HuH-7.5 (cell line): Measurements from ENCODE around the gene FLOT2.
"Not testable (repeated sequence)": the region's sequence is repeated elsewhere in the genome, so short reads cannot be mapped to it uniquely, and the experiment has no call there.

ENCODE experiments used
- DNase-seq: peaks from one replicate; pipeline ENCODE4 v3.0.0; 2011; ENCODE audit warnings: low spot score

FLOT2 gene

DNA sequence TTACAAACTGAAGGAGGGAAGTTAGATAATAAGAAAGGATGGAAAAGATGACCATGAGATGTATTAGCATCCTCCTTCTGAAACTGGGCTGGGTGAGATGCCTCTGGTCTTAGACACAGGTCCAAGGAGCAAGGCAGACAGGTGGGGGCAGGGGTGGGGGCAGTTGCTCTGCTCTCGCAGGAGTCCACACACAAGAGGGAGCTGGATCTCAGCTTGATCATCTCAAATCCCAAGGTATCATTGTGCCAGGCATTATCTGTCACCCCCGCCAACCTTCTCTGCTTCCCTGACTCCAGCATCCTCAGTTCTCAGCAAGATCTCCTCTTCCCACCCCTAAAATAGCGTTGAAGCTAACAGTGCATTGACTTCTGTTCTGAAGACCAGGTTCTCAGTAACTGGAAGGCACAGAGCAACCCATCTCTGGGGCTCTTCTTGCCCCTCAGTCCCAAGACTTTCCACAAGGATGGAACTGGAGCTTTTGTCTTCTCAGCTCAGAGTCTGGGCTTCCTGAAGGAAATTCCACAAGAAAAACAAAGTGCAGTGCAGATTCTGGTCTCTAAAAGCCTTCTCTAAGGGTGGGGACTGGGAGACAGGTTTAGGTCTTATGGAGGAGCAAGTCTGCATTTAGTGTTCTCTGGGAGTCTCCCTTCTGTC lies 1.6 kb downstream of the FLOT2 start:
- DNase-seq: no peak

DNA sequence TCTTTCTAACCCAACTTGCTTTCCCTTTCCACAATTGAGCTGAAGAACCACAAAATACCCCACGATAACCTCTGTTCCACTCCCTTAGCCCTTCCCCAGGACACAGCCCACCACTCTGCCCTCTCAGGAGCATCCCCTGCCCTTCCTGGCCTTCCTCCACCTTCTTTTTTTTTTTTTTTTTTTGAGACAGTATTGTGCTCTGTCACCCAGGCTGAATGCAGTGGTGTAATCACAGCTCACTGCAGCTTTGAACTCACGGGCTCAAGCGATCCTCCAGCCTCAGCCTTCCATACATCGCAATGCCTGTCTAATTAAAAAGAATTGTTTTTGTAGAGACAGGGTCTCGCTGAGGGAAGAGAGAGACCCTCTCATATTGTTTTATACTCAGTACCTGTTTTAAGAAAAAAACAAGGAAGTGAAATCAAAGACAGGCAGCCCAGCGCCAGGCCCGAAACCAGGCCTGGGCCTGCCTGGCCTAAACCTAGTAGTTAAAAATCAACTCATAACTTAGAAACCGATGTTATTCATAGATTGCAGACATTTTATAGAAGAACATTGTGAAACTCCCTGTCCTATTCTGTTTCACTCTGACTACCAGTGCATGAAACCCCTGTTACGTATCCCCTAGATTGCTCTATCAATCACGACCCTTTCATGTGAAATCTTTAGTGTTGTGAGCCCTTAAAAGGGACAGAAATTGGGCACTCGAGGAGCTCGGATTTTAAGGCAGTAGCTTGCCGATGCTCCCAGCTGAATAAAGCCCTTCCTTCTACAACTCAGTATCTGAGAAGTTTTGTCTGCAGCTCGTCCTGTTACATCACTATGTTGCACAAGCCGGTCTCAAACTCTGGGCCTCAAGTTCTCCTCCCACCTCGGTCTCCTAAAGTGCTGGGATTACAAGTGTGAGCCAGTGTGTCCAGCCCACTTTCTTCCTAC lies 4.0 kb downstream of the FLOT2 start:
- not testable (repeated sequence) for DNase-seq

- DNase-seq: no peak
Measured at GRCh38 chr17:28892024-28892423, 5.5 kb downstream of the FLOT2 start.

DNA sequence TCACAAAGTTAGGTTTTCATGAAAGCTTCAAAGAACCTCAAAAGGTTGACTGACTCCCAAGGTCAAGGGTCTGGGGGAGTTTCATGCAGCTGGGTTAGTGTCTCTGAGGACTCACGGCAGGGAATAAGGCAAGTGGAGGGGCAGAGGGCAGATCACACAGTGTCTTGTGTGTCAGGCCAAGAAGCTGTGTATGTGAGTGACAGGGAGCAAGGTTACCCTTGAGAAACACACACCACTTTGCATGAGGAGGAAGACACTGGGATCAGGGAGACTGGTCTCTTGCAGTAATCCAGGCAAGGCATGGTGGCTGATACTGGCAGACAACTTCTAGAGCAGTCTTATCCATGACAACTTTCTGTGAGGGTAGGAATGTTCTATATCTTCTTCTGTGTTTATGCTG lies 6.3 kb downstream of the FLOT2 start:
- no peak for DNase-seq

DNA sequence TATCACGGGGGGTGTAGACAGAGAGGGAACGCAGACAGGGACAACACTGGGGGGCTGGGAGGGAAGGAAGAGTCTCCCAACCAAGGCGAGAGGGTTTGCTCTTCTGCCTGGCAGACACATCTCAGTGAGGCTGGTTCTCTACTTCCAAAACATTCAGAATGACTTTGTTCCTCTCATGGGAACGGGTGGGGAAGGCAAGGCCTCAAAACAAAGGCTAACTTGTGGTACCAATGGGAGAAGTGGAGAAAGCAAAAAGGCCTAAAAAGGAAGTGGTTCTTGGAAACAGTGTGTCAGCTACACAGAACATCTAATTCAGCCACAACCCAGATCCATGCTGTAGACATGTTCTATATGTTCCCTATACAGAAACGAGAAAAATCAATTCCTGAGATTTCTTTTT lies 7.5 kb downstream of the FLOT2 start:
- DNase-seq: no peak

DNA sequence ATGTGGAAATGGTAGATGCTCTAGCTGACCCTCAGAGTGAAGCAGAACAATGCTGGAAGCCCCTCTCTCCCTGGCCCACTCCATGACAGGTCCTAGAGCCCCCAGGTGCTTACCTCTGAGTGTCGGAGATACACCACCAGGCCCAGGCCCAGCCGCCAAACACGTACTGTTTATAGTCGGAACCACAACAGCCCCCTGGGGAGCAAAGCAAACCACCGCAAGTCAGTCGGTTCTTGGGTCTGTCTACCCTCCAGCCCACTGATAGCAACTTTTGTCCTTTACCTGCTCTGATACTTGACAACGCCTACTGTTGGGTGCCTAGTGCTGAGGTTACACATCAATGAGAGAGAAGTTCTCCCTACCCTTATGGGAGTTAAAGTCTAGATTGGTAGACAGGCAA lies 8.7 kb downstream of the FLOT2 start:
- no peak for DNase-seq

DNA sequence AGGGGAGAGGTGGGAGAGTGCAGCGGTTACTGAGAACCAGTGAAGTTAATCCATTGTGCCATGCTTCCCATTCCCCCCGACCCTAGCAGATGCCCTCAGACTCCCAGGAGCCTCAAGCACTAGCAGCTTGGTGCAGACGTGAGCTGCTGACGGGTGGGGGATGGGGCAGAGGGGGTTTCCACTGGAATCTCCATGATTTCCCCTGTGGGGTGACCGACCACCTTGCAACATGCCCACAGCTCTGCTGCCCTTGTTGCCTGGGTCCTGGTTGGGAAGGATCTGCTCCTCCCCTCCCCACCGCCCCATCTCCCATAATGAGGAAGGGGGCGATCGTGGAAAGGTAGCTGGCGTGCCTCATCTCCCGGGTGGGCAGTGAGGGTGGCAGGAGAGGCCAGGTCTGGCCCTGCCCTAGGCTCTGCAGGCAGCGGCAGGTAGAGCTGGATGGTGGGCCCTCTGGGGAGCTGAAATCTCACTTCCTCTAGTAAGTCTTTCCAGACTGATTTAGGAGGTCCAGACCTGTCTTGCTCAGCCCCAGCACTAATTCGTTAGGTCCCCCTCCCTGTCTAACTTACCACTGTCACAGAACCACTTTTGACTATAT lies 9.6 kb downstream of the FLOT2 start:
- no peak for DNase-seq

- no peak for DNase-seq
Measured at GRCh38 chr17:28885951-28886350, 11.6 kb downstream of the FLOT2 start.

DNA sequence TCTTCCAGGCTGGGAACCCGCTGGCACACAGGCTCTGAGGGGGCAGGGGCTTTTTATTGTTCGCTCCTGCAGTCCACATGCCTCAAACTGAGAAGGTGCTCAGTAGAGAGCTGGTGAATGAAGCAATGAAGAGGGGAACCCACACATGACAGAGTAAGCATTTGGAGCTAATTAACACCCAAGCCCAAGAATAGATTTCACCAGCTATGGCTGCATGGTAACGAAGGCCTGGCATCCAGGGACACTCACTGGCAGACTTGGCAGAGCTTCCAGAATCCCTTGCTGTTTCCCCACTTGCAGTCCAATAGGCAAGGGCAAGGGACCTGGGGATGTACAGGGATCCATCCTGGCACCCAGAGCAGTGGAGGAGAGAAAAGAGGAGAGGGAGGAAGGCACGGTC lies 12.2 kb downstream of the FLOT2 start:
- no peak for DNase-seq

DNA sequence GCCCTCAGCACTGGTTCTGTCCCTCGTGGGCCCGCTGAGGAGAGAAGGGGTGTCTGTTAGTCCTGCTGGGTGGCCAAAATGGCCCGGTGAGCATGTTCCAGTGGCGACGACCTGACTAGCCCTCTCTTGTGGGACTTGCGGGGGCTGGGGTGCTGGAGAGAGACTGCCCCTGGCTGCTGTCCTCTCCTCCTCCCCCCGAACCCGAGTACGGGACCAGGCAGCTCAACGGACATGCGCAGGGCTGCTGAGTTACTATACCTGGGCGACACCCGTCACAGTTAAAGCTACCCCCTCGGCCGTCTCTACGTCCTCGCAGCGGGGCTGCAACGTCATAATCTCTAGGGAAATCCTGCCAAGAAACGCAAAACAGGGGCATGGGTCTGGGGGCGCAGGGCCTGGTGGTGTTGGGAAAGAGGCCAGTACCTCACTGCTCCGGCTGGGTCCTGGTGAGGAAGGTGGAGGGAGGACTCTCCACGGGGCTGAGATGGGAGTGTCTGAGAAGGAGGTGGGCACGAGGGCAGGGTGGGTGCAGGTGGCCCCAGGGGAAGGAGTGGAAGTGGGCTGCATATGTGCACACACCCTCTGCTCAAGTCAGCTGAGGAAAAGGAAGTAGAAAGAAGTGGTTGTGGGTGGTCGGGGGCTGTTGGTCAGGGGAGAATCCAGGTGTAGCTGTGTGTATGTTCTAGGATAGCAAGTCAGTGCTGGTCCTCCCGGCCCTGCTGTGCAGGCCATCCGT lies 13.4 kb downstream of the FLOT2 start:
- DNase-seq: no peak

- DNase-seq: no peak
Measured at GRCh38 chr17:28882154-28882895, 15.2 kb downstream of the FLOT2 start.

- DNase-seq: no peak
Measured at GRCh38 chr17:28881533-28882056, 15.9 kb downstream of the FLOT2 start.

DNA sequence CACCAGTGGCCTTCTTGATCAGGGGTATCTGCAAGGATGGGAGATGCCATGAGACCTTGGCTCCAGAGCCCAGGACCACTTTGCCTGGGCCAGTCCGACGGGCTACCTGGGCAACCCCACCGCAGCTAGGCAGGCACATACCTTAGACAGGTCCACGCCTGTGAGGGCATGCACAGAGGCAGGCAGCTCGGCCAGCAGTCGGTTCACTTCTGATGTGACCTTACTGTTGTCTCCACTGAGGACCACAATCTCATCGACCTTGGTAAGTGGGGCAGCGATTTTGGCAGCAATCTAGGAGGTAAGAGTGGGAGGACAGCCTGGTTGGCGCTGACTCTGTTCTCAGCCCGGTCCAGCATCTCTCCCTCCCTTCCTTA lies 17.0 kb downstream of the FLOT2 start:
- no peak for DNase-seq

- no peak for DNase-seq
Measured at GRCh38 chr17:28879886-28880571, 17.5 kb downstream of the FLOT2 start.

- peak; percentile 79 for DNase-seq
Measured at GRCh38 chr17:28878981-28879380, 18.6 kb downstream of the FLOT2 start.

DNA sequence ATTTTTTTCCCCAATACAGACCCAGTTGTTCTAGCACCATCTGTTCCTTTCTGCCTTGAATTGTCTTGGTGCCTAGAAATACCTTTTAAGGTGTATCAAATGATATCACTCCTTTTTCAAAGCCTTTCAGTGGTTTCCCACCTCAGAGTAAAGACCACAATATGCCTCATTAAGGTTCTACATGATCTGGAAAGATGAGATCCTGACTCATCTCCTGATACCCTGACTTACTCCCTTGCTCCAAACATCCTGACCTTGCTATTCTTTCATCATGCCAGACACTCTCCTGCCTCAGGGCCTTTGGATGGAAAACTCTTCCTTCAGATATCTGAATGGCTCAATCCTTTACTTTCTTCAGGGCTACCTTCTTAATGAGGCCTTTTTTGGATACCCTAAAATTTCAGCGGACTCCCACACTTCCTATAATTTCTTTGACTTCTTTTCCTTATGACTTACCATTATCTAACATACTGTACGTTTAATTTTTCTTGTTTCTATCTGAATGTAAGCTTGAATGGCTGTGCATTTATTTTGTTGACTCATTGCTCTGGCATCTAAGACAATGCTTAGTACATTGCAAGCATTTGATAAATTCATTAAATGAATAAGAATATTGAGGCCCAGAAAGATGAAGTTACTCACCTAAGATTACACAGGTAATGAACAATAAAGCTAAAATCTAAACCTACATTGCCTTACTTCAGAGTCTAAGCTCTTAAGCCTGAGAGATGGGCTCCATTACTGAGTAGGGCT lies 19.2 kb downstream of the FLOT2 start:
- no peak for DNase-seq

- not testable (repeated sequence) for DNase-seq
Measured at GRCh38 chr17:28877150-28877711, 20.3 kb downstream of the FLOT2 start.

GRCh38 chr17:28875848-28876550 lies 21.5 kb downstream of the FLOT2 start:
- DNase-seq: no peak

- no peak for DNase-seq
Measured at GRCh38 chr17:28874750-28875149, 22.8 kb downstream of the FLOT2 start.
